Measurements from ENCODE around the gene CEP295NL.

The CEP295NL gene

GRCh38 chr17:78901806-78902205, 1.2 kb downstream of the CEP295NL start:
- Histone ChIP-seq H3K27me3 (replicated peaks; ENCODE audit: control insufficient read depth, insufficient read depth, low read length) (no peaks in the 10 kb centered on the region), H3K4me3 (ENCODE audit: low read length) (no peak overlapping the region), H3K4me1 (ENCODE audit: control insufficient read depth, insufficient read depth, low read length) (peaks cover 45% of the 10 kb centered on the region), H3K36me3 (ENCODE audit: control insufficient read depth, insufficient read depth, low read length, severe bottlenecking) (peaks cover 27% of the 10 kb centered on the region), H3K9ac (ENCODE audit: low read length) (no peak overlapping the region), H3K9me3 (ENCODE audit: control insufficient read depth, low read length) (no peaks in the 10 kb centered on the region)
- no peak for DNase-seq (ENCODE audit: low read depth)

- peaks cover 54% of the 10 kb centered on the region for H3K4me1 ChIP-seq (ENCODE audit: control insufficient read depth, insufficient read depth, low read length)
- H3K36me3 ChIP-seq (ENCODE audit: control insufficient read depth, insufficient read depth, low read length, severe bottlenecking): peaks cover 27% of the 10 kb centered on the region
- H3K27me3 ChIP-seq (replicated peaks; ENCODE audit: control insufficient read depth, insufficient read depth, low read length): no peaks in the 10 kb centered on the region
- no peaks in the 10 kb centered on the region for H3K9me3 ChIP-seq (ENCODE audit: control insufficient read depth, low read length)
- no peak for DNase-seq (ENCODE audit: low read depth)
- no peak overlapping the region for H3K4me3 ChIP-seq (ENCODE audit: low read length)
- no peak overlapping the region for H3K9ac ChIP-seq (ENCODE audit: low read length)
Measured at GRCh38 chr17:78900816-78901215, 2.2 kb downstream of the CEP295NL start.

DNA sequence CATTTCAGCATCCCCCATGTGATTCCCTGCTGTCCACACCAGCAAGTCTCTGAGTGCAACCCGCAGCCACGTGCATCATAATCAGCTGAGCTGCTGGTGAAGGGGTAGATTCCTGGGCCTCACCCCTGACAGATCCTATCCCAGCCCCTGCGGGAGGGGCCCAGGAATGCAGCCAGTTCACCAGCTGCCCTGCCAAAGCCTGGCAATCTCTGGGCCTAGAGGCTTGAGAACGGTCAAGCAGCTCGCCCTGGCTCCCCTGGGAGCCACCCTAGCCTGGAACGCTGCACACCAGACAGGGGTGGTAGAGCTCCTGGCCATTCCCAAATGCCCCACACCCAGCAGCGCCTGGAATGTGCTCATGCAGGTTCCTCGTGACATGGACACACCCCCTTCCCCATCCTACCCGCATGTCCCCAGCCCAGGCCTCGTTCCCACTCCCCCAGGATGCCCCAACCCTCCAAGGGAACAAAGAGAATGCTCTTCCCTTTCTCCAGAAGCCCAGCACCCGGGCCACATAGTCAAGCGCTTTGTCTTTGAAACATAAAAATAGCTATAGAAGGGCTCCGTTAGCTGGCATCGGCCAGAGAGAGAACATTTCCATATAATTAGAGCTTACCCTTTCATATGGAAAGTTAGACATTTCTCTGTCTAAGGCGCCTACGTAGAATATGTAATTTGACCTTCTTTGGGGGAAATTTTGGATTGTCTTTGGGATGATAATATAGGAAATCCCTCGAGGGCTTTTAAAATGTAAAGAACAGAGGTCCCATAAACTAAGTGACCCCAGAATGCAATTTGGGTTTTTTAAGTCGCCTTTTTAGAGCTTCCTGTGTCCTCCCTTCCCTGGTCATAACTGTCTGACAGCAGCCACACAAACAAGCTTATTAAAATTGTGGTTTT, 3.4 kb downstream of the CEP295NL start:
- Histone ChIP-seq H3K4me1 (ENCODE audit: control insufficient read depth, insufficient read depth, low read length) (peaks cover 66% of the 10 kb centered on the region), H3K4me3 (ENCODE audit: low read length) (no peak overlapping the region), H3K9ac (ENCODE audit: low read length) (no peak overlapping the region), H3K9me3 (ENCODE audit: control insufficient read depth, low read length) (no peaks in the 10 kb centered on the region), H3K36me3 (ENCODE audit: control insufficient read depth, insufficient read depth, low read length, severe bottlenecking) (peaks cover 27% of the 10 kb centered on the region), H3K27me3 (replicated peaks; ENCODE audit: control insufficient read depth, insufficient read depth, low read length) (no peaks in the 10 kb centered on the region)
- DNase-seq (ENCODE audit: low read depth): no peak

- peaks cover 65% of the 10 kb centered on the region for H3K4me1 ChIP-seq (ENCODE audit: control insufficient read depth, insufficient read depth, low read length)
Measured at GRCh38 chr17:78898947-78899346, 4.1 kb downstream of the CEP295NL start.

DNA sequence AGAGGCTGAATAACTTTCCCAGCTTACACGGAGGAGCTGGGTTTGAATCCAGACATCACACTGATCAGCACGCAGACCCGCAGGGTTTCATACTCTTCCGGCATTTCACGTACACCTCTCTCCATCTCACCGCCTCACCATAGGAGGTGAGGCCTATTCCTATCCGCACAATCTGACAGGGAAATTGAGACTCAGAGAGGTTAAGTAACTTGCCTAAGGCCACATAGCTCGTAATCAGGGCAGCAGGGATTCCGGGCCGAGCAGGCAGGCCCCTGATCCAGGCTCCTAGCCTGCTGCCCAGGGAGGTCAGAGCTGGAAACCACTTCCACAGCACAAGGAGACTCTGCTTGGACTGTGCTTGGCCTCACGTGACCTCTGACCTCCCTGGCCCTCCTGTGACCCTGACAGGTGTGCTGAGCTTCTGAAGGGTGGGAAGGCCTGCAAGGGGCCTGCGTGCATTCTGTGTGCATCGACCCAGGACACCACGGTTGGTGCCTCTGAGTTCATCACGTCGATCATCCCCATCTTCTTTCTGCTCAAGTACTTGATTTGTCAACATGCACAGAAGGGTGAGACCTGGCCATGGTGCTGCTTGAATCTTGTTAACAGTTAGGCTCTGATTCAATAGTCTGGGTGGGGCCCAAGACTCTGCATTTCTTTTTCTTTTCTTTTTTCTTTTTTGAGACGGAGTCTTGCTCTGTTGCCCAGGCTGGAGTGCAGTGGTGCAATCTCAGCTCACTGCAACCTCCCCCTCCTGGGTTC, 4.7 kb downstream of the CEP295NL start:
- no peak overlapping the region for H3K4me3 ChIP-seq (ENCODE audit: low read length)
- DNase-seq (ENCODE audit: low read depth): no peak
- peaks cover 24% of the 10 kb centered on the region for H3K36me3 ChIP-seq (ENCODE audit: control insufficient read depth, insufficient read depth, low read length, severe bottlenecking)
- no peaks in the 10 kb centered on the region for H3K9me3 ChIP-seq (ENCODE audit: control insufficient read depth, low read length)
- H3K4me1 ChIP-seq (ENCODE audit: control insufficient read depth, insufficient read depth, low read length): peaks cover 64% of the 10 kb centered on the region
- no peaks in the 10 kb centered on the region for H3K27me3 ChIP-seq (replicated peaks; ENCODE audit: control insufficient read depth, insufficient read depth, low read length)
- peak overlapping the region; percentile 40 for H3K9ac ChIP-seq (ENCODE audit: low read length)

More at GRCh38 chr17:78898947-78899346, 4.1 kb downstream of the CEP295NL start:
- Histone ChIP-seq H3K36me3 (ENCODE audit: control insufficient read depth, insufficient read depth, low read length, severe bottlenecking) (peaks cover 24% of the 10 kb centered on the region), H3K9me3 (ENCODE audit: control insufficient read depth, low read length) (no peaks in the 10 kb centered on the region), H3K4me3 (ENCODE audit: low read length) (no peak overlapping the region), H3K27me3 (replicated peaks; ENCODE audit: control insufficient read depth, insufficient read depth, low read length) (no peaks in the 10 kb centered on the region), H3K9ac (ENCODE audit: low read length) (no peak overlapping the region)
- no peak for DNase-seq (ENCODE audit: low read depth)

DNA sequence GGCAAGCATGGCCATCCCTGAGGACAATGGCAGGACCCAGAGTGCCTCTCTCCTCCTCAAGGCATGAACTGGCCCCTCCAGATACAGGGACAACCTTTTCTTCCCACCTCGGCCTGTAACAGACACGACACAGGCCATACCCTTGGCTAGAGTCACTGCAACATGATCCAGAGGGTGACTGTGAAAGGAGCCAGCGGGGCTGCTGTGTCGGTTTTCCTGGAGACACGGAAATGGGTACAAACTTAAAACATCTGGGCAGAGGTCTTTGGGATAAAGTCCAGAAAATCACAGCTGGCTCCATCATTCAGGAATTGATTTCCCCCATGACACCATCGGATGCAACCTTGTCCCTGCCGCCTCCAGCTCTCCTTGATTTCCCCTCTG, 5.3 kb downstream of the CEP295NL start:
- Histone ChIP-seq H3K4me1 (ENCODE audit: control insufficient read depth, insufficient read depth, low read length) (peaks cover 60% of the 10 kb centered on the region), H3K9ac (ENCODE audit: low read length) (peak overlapping the region; percentile 40), H3K36me3 (ENCODE audit: control insufficient read depth, insufficient read depth, low read length, severe bottlenecking) (peaks cover 30% of the 10 kb centered on the region), H3K27me3 (replicated peaks; ENCODE audit: control insufficient read depth, insufficient read depth, low read length) (no peaks in the 10 kb centered on the region), H3K9me3 (ENCODE audit: control insufficient read depth, low read length) (no peaks in the 10 kb centered on the region), H3K4me3 (ENCODE audit: low read length) (no peak overlapping the region)
- no peak for DNase-seq (ENCODE audit: low read depth)

- Histone ChIP-seq H3K27me3 (replicated peaks; ENCODE audit: control insufficient read depth, insufficient read depth, low read length) (no peaks in the 10 kb centered on the region), H3K9me3 (ENCODE audit: control insufficient read depth, low read length) (no peaks in the 10 kb centered on the region), H3K9ac (ENCODE audit: low read length) (peak overlapping the region; percentile 60), H3K4me1 (ENCODE audit: control insufficient read depth, insufficient read depth, low read length) (peaks cover 62% of the 10 kb centered on the region), H3K4me3 (ENCODE audit: low read length) (peak overlapping the region; percentile 24), H3K36me3 (ENCODE audit: control insufficient read depth, insufficient read depth, low read length, severe bottlenecking) (peaks cover 34% of the 10 kb centered on the region)
- DNase-seq (ENCODE audit: low read depth): no peak
Measured at GRCh38 chr17:78896834-78897663, 6.0 kb downstream of the CEP295NL start.

- no peaks in the 10 kb centered on the region for H3K9me3 ChIP-seq (ENCODE audit: control insufficient read depth, low read length)
- peak overlapping the region; percentile 24 for H3K4me3 ChIP-seq (ENCODE audit: low read length)
- DNase-seq (ENCODE audit: low read depth): no peak
- H3K4me1 ChIP-seq (ENCODE audit: control insufficient read depth, insufficient read depth, low read length): peaks cover 64% of the 10 kb centered on the region
- peaks cover 33% of the 10 kb centered on the region for H3K36me3 ChIP-seq (ENCODE audit: control insufficient read depth, insufficient read depth, low read length, severe bottlenecking)
- H3K9ac ChIP-seq (ENCODE audit: low read length): peak overlapping the region; percentile 60
- H3K27me3 ChIP-seq (replicated peaks; ENCODE audit: control insufficient read depth, insufficient read depth, low read length): no peaks in the 10 kb centered on the region
Measured at GRCh38 chr17:78896091-78896833, 6.7 kb downstream of the CEP295NL start.

DNA sequence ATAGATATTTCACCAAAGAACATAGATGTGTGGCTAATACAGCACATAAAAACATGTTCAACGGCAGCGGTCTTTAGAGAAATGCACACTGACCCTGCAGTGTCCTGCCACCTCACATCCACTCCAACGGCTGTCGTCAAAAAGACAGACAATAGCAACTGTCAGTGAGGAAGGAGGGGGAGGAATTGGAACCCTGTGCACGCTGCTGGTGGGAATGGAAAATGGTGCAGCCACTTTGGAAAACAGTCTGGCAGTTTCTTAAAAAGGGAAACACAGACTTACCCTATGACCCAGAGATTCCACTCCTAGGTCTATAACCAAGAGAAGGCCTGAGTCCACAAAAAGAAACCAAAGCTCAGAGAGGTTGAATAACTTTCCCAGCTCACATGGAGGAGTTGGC, 7.7 kb downstream of the CEP295NL start:
- peaks cover 64% of the 10 kb centered on the region for H3K4me1 ChIP-seq (ENCODE audit: control insufficient read depth, insufficient read depth, low read length)
- no peak for DNase-seq (ENCODE audit: low read depth)
- H3K27me3 ChIP-seq (replicated peaks; ENCODE audit: control insufficient read depth, insufficient read depth, low read length): no peaks in the 10 kb centered on the region
- H3K36me3 ChIP-seq (ENCODE audit: control insufficient read depth, insufficient read depth, low read length, severe bottlenecking): peaks cover 27% of the 10 kb centered on the region
- H3K9me3 ChIP-seq (ENCODE audit: control insufficient read depth, low read length): no peaks in the 10 kb centered on the region
- peak overlapping the region; percentile 47 for H3K9ac ChIP-seq (ENCODE audit: low read length)
- H3K4me3 ChIP-seq (ENCODE audit: low read length): peak overlapping the region; percentile 21

- no peak for DNase-seq (ENCODE audit: low read depth)
- H3K4me3 ChIP-seq (ENCODE audit: low read length): no peak overlapping the region
- peaks cover 64% of the 10 kb centered on the region for H3K4me1 ChIP-seq (ENCODE audit: control insufficient read depth, insufficient read depth, low read length)
- H3K9ac ChIP-seq (ENCODE audit: low read length): no peak overlapping the region
- no peaks in the 10 kb centered on the region for H3K9me3 ChIP-seq (ENCODE audit: control insufficient read depth, low read length)
- H3K36me3 ChIP-seq (ENCODE audit: control insufficient read depth, insufficient read depth, low read length, severe bottlenecking): peaks cover 23% of the 10 kb centered on the region
- no peaks in the 10 kb centered on the region for H3K27me3 ChIP-seq (replicated peaks; ENCODE audit: control insufficient read depth, insufficient read depth, low read length)
Measured at GRCh38 chr17:78893684-78894083, 9.3 kb downstream of the CEP295NL start.
